A172 (cell line): ENCODE measurements around the gene GCKR. TPM values are rescaled to one million over a fixed set of nuclear protein-coding genes. Genes with fewer than 3 reads are reported as not detected.
A peak's percentile ranks its signal among the peaks of the same experiment; 100 is the strongest.
"Not testable (repeated sequence)": the region's sequence is repeated elsewhere in the genome, so short reads cannot be mapped to it uniquely, and the experiment has no call there.

Experiments
- DNase-seq: peaks from one replicate; pipeline ENCODE4 v3.0.0-alpha.2; 2015; ENCODE audit warnings: low spot score
- total RNA-seq: library from RNA; depleted of rRNA; stranded (reverse); fragments of >200 nt; shearing (Covaris generic); gene quantifications from 2 replicates; pipeline ENCODE4 v1.2.3, GENCODE V29; 2014

The GCKR gene
- total RNA-seq, 1 experiment from 2014 or later, result not detected

DNA sequence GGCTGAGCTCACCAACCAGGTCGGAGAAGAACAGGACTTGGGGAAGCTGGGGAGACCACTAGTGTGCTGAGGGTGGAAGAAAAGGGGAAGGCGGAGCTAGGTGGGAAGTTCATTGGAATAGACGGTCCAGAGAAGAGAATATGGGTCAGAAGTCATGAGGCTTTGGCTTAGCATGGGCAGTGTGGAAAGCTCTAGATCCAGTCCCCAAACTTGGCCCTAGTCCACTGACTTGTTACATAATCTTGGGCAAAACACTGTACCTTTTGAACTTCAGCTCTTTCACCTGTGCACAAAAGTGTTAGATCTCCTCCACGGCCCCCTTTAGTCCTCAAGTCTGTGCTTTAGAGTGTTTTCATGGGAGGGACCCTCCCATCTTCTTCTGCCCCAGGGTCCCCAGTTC lies 10.7 kb downstream of the GCKR start:
- DNase-seq, result no peak

DNA sequence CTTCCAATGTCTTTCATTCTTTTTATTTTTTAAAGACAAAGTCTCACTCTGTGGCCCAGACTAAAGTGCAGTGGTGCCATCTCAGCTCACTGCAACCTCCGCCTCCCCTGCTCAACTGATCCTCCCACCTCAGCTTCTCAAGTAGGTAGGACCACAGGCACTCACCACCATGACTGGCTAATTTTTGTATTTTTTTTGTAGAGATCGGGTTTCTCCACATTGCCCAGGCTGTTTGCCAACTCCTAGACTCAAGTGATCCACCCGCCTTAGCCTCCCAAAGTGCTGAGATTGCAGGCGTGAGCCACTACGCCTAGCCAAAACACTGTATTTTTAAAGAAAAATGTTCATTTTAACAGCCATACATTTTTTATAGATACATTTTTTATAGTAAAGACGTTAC lies 12.7 kb downstream of the GCKR start:
- DNase-seq, result no peak

DNA sequence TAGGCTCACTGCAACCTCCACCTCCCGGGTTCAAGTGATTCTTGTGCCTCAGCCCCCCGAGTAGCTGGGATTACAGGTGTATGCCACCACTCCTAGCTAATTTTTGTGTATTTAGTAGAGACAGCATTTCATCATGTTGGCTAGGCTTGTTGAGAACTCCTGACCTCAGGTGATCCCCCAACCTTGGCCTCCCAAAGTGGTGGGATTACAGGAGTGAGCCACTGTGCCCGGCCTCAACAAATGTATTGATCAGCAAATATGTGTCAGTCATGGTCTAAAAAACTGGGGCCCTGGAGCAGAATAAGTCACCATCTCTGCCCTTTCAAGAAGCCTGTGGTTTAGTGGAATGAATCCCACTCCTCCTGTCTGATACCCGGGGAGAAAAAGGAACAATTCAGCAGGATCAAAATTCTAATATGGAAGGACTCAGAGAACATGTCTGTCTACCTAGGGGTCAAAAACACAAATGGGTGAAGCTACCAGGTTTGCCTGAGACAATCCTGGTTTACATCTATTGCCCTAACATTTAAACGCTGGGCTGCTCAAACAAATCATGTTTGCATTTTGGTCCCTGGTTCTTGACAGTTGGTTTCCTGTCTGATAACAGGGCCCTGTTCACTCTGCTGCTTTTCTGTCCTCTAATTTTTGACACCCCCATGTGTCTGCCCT lies 21.6 kb downstream of the GCKR start:
- DNase-seq, result no peak

- DNase-seq, result no peak
These were observed 22.1 kb downstream of the GCKR start for GRCh38 chr2:27518782-27519113.

DNA sequence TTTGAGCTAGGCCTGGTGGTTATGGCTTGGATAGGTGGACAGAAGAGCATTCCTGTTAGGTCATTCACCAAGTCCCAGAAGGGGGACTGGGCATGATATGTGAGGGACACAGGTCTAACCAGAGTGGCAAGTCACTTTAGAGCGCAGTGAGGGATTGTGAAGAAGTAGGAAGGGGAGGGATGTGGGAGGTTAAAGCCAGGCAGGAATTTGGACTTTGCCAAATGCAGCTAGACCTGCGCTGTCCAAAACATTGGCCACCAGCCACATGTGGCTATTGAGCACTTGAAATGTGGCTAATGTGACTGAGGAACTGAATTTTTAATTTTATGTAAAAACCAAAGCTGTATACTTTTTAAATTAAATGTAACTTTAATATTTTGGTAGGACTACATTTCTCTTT lies 23.7 kb downstream of the GCKR start:
- no peak for DNase-seq

DNA sequence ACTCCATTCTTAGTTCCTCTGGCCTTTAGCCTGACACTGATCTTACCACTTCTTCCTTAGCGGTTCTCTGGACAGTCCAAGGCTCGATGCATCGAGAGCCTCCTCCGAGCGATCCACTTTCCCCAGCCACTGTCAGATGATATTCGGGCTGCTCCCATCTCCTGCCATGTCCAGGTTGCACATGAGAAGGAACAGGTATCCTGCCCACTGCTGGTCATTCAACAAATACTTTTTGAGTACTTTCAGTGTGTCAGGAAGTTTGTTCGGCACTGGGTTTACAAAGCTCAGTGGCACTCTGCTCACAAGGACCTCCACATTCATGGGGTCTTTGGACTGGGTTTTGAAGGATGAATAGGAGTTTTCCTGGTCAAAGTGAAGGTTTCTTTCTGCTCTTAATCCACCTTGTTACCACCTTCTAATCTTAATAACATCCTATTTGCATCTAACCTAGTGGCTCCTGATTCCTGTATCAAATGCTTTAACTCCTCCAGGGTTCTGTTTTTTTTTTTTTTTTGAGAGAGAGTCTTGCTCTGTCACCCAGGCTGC lies 25.8 kb downstream of the GCKR start:
- DNase-seq, result no peak

DNA sequence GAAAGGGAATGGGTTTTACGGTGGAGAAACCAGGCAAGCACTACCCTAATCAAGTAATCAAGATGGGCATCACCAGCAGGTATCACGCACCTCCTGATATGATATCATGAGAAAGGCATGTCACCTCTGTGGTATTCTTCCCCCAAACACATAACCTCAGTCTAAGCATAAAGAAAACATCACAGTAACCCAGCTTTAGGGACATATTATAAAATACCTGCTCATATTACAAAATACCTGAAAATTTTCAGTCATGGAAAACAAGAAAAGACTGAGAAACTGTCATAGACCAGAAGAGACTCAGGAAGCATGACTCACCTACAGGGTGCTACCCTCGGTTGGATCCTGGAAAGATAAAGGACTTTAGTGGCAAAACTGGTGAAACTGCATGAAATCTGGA lies 30.5 kb downstream of the GCKR start:
- peak; percentile 49 for DNase-seq

GRCh38 chr2:27531983-27532382 lies 35.3 kb downstream of the GCKR start:
- DNase-seq, result no peak

GRCh38 chr2:27537287-27537686 lies 40.6 kb downstream of the GCKR start:
- no peak for DNase-seq

DNA sequence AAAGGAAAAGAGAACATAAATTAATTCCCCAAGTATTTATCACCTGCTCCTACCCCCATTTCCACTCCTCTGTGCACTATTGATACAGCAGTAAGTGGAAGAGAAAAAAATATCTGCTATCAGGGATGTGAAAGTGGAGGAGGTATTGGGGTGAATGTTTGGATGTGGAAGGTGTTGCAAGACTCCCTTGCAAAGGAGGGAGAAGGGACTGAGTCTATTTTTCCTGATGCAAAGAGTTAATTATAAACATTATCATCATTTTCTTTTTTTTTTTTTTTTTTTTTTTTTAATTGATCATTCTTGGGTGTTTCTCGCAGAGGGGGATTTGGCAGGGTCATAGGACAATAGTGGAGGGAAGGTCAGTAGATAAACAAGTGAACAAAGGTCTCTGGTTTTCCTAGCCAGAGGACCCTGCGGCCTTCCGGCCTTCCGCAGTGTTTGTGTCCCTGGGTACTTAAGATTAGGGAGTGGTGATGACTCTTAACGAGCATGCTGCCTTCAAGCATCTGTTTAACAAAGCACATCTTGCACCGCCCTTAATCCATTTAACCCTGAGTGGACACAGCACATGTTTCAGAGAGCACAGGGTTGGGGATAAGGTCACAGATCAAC lies 42.3 kb downstream of the GCKR start:
- DNase-seq, result not testable (repeated sequence)

DNA sequence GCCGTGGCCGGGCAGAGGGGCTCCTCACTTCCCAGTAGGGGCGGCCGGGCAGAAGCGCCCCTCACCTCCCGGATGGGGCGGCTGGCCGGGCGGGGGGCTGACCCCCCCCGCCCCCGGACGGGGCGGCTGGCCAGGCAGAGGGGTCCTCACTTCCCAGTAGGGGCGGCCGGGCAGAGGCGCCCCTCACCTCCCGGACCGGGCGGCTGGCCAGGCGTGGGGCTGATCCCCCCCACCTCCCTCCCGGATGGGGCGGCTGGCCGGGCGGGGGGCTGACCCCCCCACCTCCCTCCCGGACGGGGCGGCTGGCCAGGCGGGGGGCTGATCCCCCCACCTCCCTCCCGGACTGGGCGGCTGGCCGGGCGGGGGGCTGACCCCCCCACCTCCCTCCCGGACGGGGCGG lies 43.0 kb downstream of the GCKR start:
- DNase-seq, result not testable (repeated sequence)

- no peak for DNase-seq
These were observed 47.6 kb downstream of the GCKR start for GRCh38 chr2:27544143-27544821.

DNA sequence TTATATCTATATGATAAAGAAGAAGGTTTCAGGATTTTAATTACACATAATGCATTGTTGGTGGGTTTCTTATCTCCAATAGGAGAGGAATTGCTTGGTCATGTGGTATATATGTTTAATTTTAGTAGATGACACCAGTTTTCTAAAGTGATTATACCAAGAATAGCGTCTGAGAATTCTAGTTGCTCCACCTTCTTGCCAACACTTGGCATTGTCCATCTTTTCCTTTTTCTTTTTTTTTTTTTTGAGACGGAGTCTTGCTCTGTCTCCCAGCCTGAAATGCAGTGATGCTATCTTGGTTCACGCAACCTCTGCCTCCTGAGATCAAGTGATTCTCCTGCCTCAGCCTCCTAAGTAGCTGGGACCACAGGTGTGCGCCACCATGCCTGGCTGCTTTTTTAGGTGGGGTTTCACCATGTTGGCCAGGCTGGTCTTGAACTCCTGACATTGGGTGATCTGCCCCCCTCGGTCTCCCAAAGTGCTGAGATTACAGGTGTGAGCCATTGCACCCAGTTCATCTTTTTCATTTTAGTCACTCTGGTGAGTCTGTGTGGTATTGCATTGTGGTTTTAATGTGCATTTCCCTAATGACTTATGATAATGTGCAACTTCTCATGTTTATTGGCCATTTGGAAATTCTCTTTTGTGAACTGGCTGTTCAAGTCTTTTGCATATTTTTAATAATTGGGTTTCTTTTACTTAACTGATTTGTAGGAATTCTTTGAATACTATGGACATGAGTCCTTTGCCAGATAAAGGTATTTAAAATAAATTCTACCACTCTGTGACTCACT lies 48.9 kb downstream of the GCKR start:
- DNase-seq, result peak; percentile 62

GRCh38 chr2:27549303-27549702 lies 52.7 kb downstream of the GCKR start:
- no peak for DNase-seq

- no peak for DNase-seq
These were observed 54.9 kb downstream of the GCKR start for GRCh38 chr2:27551514-27551913.

DNA sequence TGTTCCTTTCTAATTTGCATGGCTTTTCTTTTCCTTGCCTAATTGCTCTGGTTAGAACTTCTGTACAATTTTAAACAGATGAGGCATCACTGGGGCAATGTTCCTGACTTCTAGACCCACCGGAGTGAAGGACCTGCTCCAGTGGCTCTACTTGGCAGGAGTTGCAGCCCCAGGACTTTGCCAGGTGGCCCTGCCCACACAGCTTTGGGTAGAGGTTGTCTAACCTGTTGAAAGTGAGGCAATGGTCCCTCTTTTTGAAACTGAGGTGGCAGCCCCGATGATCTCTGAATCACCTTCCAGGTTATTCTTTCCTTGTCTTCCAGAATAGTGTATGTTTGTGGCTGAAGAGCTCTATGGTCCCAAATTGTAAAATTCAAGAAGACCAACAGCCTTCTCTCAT lies 56.3 kb downstream of the GCKR start:
- DNase-seq, result no peak

GRCh38 chr2:27554451-27554850 lies 57.8 kb downstream of the GCKR start:
- not testable (repeated sequence) for DNase-seq

GRCh38 chr2:27559228-27559627 lies 62.6 kb downstream of the GCKR start:
- DNase-seq, result no peak

- DNase-seq, result no peak
These were observed 64.4 kb downstream of the GCKR start for GRCh38 chr2:27561060-27561459.

GRCh38 chr2:27566628-27567027 lies 70.0 kb downstream of the GCKR start:
- DNase-seq, result peak; percentile 68

- no peak for DNase-seq
These were observed 72.8 kb downstream of the GCKR start for GRCh38 chr2:27569398-27569797.

DNA sequence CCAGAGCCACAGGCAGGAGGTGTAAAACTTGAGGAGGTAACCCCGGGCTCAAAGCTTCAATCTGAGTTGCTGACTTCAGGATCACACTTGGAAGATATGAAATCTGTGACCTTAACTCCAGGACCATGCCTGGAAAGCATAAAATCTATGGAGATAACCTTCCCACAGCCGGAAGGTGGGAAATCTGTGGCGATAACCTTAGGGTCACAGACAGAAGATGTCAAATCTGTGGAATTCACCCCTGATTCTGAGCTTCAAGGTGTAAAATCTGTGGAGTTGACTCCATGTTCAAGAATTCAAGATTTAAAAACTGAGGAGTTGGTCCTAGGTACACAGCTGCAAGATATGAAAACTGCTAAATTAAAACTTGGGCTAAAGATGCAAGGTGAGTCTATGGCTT lies 74.6 kb downstream of the GCKR start:
- DNase-seq, result no peak
